ENCODE data around the gene PADI1.
A peak's percentile ranks its signal among the peaks of the same experiment; 100 is the strongest.

PADI1 gene

GRCh38 chr1:17181781-17182464 lies 23.0 kb upstream of the PADI1 start:
- no peak for DNase-seq (ENCODE audit: low spot score)

- peak; percentile 48 for DNase-seq (ENCODE audit: low spot score)
Measured at GRCh38 chr1:17183388-17184160, 21.4 kb upstream of the PADI1 start.

- DNase-seq (ENCODE audit: low spot score): peak; percentile 22
Measured at GRCh38 chr1:17184161-17184665, 20.7 kb upstream of the PADI1 start.

- peak; percentile 23 for DNase-seq (ENCODE audit: low spot score)
Measured at GRCh38 chr1:17184822-17185484, 20.0 kb upstream of the PADI1 start.

GRCh38 chr1:17185485-17185860 lies 19.5 kb upstream of the PADI1 start:
- peak; percentile 26 for DNase-seq (ENCODE audit: low spot score)

- peak; percentile 58 for DNase-seq (ENCODE audit: low spot score)
Measured at GRCh38 chr1:17186216-17186909, 18.6 kb upstream of the PADI1 start.

GRCh38 chr1:17187051-17187450 lies 17.9 kb upstream of the PADI1 start:
- DNase-seq (ENCODE audit: low spot score): peak; percentile 33

- DNase-seq (ENCODE audit: low spot score): no peak
Measured at GRCh38 chr1:17188217-17188616, 16.7 kb upstream of the PADI1 start.

GRCh38 chr1:17188889-17189631 lies 15.9 kb upstream of the PADI1 start:
- peak; percentile 8 for DNase-seq (ENCODE audit: low spot score)

- DNase-seq (ENCODE audit: low spot score): no peak
Measured at GRCh38 chr1:17189632-17189990, 15.3 kb upstream of the PADI1 start.

GRCh38 chr1:17190010-17190995 lies 14.6 kb upstream of the PADI1 start:
- DNase-seq (ENCODE audit: low spot score): peak; percentile 63

- DNase-seq (ENCODE audit: low spot score): peak; percentile 8
Measured at GRCh38 chr1:17191990-17192242, 13.0 kb upstream of the PADI1 start.

- peak; percentile 46 for DNase-seq (ENCODE audit: low spot score)
Measured at GRCh38 chr1:17192394-17193221, 12.3 kb upstream of the PADI1 start.

- peak; percentile 41 for DNase-seq (ENCODE audit: low spot score)
Measured at GRCh38 chr1:17193222-17194132, 11.5 kb upstream of the PADI1 start.

- no peak for DNase-seq (ENCODE audit: low spot score)
Measured at GRCh38 chr1:17194133-17194475, 10.8 kb upstream of the PADI1 start.

GRCh38 chr1:17194615-17195528 lies 10.1 kb upstream of the PADI1 start:
- peak; percentile 52 for DNase-seq (ENCODE audit: low spot score)

- DNase-seq (ENCODE audit: low spot score): peak; percentile 44
Measured at GRCh38 chr1:17195731-17196130, 9.2 kb upstream of the PADI1 start.

Data from left forelimb (tissue), 1 donor.